Hepatic stellate cell (primary cell): ENCODE measurements around the gene HSPA6.
A peak's percentile ranks its signal among the peaks of the same experiment; 100 is the strongest.
"Not testable (repeated sequence)": the region's sequence is repeated elsewhere in the genome, so short reads cannot be mapped to it uniquely, and the experiment has no call there.

Experiments used
- DNase-seq: peaks from one replicate; pipeline ENCODE4 v3.0.0; 2011; ENCODE audit warnings: low spot score

Gene HSPA6

DNA sequence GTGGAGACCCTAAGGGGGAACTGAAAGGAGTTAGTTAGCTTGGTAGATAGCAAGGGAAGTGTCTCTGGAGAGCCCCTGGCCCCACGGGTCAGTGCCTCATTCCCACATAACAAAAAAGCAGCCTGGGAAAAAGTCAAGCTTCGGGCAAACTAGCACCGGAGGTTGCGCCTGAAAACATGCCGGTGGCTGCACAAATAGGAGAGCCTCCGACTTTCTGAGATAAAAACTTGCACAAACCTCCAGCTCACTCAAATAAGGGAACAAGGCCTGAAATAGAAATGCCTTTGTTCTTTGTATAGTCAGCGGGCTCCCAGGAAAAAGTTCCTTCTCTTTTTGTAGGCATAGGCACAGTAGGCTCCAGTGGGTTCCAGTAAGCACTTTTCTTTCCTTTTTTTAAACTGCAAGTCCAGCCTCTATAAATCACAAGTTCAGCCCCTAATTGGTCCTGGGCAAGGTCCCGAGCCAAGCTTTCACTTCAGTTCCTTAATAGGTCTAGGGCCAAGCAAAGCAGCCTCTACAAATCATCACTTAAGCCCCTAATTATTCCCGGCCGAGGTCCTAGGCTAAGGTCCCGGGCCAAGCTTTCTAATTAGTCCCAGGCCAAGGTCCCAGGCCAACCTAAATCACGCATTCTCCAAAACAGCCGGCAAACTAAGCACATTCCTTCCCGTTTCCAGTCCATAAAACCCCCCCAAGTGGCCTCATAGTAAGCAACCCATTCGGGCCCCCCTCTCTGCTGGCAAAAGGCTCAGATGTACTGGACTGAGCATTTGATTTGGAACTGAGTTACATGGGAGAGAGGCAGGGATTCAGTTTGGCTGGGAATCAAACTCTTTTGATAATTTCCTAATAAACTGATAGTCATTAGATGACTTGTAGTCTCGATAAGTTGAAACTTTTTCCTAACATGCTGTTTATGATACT, 8.6 kb downstream of the HSPA6 start:
- DNase-seq: not testable (repeated sequence)

DNA sequence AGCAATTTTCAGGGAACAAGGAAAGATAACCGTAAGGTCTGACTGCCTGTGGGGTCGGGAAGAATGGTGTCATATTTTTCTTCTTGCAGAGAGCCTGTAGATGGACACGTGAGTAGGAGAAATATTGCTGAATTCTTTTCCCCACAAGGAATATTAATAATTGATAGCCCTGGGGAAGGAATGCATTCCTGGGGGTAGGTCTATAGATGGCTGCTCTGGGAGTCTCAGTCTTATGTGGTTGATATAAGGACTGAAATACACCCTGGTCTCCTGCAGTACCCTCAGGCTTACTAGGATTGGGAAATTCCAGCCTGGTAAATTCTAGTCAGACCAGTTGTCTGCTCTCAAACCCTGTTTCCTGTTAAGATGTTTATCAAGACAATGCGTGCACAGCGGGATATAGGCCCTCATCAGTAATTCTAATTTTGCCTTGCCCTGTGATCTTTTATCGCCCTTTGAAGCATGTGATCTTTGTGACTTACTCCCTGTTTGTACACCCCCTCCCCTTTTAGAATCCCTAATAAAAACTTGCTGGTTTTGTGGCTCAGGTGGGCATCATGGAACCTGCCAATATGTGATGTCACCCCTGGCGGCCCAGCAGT, 12.8 kb downstream of the HSPA6 start:
- DNase-seq: not testable (repeated sequence)

DNA sequence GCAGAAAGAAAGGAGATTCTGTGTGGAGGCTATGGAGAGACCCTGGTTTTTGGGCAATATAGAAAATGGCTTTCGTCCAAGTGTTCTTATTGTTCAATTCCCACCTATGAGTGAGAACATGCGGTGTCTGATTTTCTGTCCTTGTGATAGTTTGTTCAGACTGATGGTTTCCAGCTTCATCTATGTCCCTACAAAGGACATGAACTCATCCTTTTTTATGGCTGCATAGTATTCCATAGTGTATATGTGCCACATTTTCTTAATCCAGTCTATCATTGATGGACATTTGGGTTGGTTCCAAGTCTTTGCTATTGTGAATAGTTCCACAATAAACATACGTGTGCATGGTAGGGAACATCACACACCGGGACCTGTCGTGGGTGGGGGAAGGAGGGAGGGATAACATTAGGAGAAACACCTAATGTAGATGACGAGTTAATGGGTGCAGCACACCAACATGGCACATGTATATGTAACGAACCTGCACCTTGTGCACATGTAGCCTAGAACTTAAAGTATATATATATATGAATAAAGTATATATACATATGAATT, 14.7 kb downstream of the HSPA6 start:
- DNase-seq: not testable (repeated sequence)

DNA sequence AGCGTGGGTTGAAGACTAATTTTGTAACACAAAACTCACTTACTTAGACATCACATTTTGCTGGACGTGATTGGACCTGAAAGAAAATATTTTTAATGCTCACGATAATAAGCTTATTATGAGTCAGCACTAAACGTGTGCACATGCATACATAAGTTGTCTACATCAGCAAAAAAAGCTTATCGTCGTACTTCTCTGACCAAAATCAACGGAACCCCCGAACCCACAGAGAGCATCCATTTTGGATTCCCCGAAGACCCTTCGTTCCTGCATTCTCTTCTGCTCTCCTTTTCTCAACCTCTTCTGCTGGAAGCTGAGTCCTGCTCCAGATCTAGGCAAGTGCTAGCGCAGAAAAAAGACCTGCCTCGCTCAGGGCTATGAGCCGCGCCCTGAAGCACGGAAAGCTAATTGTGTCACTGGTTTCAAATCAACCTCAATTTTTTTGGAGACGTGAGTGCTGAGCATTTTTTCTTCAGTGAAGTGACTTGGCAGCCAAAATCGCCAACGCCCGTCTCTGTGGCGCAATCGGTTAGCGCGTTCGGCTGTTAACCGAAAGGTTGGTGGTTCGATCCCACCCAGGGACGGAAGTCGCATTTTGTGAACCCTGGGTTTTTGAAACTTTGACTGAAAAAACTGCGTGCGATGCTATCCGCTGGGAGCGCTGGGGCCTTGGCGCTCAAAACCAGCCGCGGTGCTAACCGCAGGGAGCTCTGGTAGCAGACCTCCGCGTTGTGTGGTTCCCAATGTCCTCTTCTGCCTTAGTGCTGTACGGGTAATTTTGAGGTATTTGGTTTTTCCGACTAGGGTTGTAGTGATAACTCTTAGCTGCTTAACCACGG, 15.6 kb downstream of the HSPA6 start:
- peak; percentile 63 for DNase-seq

DNA sequence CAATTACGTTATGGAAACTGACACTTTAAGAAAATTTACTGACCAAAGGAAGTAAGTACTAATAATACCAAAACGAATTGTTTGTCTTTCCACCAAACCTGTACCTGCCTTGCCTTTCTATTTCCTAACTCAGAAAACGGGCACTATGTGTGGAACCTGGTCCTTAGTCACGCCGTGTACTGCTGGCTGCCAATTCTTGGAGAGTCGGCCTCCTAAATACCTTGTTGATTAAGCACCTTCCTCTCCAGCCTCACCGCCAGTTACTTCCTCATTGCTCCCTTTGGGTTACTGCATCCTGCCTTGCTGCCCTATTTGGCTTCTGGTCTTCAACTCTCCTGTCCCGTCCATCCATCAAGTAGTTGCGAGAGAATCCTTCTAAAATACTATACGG, 16.2 kb downstream of the HSPA6 start:
- not testable (repeated sequence) for DNase-seq

DNA sequence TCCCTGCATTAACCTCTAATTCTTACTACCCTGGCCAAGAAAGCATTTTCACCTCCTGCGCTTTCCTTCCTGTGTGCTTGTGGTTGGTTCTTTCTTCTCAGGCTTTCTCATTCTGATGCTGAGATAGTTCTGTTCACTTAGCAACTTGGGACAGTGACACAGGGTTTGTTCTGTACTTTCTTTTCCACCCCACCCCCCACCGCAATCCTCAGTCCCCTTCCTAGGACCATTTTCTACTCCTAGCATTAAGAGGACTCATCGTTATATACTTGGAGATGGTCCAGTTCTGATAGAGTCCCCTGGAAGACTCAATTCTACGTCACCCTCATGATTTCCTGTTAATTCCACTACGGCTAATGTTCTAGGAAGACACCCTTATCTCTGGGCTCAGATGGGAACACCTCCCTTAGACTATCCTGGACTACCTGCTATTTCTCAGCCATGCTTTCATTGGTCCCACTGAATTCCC, 17.8 kb downstream of the HSPA6 start:
- not testable (repeated sequence) for DNase-seq

DNA sequence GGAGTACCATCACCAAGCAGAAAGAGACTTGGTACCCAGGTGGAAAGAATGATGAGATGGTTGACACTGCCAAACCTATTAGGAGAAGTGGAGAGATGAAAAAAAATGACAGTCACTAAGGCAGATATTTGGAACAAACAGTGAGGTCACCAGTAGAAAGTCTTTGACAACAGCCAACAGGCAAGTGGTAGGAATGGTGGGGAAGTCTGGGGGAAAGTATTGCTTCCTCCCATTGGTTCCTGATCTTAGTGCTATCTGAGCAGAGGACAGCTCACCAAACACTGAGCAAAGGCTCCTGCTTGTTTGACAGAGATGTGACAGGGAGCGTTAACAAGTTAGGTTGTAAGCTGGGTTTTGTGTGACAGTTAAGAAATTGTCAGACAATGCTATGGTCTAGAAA, 18.8 kb downstream of the HSPA6 start:
- DNase-seq: not testable (repeated sequence)

DNA sequence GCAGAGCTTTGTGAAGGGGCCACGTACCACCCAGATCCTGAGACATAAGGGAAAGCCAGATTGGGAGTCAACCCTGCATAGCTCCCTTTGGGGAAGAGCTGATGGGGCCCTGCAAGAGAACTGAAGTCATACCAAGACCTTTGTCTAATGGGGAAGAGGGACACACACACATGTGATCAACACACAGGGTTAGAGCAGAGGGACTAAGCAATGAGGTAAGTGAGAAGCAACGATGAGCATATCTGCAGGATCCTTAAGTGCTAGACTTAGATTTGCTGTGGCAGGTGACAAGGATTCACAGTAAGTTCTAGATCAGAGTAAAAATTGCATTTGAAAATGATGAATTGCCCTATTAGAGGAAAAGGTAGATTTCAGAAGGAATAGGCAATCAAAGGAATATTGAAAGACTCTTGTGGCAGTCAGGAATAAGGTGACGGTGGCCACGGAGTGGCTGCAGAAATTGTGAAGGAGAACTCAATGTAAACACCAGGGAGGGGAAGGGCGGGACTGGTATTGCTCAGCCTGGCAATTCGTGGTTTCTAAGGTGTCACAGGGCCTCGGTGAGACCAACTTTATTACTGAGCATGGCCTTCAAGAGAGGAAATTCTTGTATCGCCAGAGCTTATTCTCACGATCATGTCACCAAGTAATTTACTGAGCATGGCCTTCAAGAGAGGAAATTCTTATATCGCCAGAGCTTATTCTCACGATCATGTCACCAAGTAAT, 20.8 kb downstream of the HSPA6 start:
- not testable (repeated sequence) for DNase-seq

DNA sequence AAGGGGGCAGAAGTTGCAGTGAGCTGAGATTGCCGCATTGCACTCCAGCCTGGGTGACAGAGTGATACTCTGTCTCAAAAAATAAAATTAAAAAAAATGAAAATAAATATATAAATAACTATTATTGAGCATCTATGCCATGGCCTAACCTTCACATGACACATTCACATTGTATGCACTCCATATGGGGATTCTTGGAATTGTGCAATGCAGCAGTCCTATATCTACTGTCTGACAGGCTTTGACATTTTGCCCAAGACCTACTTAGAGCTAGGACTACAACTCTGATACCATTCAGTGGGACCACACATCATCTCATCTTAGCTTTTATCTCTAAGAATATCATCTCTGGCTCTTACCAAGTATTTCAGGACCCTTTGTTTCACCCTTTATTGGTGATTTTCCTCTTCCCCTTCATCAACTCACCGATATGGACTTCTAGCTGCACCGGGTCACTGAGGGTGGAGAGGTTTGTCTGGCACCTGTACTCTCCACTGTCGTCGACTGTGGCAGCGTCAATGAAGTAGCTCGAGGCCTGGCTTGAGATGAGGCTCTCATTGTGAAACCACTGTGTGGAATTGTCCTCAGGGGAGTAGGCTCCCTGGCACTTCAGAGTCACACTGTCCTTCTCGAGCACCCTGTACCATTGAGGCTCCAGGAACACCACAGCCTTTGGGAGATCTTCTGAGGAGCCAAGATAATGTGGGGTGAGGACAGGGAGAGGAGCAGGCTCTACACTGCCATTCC, 23.8 kb downstream of the HSPA6 start:
- DNase-seq: not testable (repeated sequence)

DNA sequence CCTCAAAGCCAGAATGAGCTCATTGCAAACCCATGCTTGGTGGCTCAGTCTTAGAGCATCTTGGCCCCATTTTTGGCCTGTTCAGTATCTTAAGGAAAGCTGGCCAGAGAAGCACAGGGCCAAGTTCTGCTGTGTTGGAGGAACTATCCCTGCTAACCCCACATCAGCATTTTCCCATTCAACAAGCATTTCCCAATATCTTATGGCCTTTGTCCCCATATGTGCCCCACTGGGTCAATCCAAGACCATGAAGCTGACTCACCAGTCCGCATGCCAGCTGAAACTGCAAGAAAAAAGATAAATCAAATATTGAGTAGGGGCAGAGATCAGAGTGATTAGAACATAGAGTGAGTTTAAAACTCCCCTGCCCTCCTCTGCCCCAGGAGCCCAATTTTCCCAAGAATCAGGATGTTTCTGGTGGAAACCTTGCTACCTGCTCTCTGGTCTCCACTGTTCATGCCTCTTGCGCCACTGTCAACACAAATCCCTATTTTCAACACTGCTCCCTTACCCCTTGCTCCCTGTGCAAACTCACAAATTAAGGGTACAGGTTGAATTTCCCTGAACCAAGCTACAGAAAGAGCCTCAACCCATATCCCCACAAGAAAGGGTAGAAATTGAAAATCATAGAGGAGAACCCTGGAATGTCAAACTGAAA, 24.5 kb downstream of the HSPA6 start:
- not testable (repeated sequence) for DNase-seq

DNA sequence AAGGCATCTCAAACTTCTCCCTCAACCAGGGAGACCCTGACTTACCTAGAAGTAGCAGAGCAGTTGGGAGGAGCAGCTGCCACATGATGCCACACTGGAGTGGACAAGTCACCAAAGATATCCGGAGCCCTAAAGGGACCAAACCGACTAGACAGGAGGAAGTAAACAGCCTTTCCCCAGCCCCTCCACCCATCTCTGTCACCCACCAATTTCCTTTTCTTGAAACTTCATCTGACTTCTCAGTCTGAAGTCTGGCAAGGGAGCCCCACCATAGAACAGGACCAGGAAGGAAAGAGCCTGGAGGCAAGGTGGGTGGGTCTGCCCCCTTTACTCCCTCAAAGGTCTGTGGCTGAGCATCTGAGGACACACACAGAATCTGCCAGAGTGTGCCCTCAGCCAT, 25.3 kb downstream of the HSPA6 start, which contains the start of gene FCGR3A:
TSS of gene FCGR3A (minus strand) at position 167 of the 400 bp plus-strand sequence. CDS start at position 85, 82 bp downstream.
- DNase-seq: no peak

DNA sequence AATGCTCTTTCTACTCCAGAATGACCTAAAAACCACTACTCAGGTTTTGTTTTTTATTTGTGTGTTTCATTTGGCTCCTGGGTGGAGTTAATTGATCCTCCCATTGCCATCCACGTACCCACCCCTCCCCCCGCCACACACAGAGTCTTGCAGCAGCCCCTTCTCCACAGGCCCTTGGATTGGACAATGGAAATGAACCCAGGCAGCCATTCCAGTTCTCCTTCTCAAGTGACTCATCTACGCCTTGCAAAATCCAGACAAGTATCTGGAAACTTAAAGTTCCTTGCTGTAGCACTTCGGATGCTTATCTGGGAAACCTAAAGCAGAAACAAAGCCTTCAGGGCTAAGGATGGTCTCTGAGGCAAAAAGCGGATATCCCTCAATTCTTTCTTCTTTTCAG, 26.6 kb downstream of the HSPA6 start:
- DNase-seq: not testable (repeated sequence)

DNA sequence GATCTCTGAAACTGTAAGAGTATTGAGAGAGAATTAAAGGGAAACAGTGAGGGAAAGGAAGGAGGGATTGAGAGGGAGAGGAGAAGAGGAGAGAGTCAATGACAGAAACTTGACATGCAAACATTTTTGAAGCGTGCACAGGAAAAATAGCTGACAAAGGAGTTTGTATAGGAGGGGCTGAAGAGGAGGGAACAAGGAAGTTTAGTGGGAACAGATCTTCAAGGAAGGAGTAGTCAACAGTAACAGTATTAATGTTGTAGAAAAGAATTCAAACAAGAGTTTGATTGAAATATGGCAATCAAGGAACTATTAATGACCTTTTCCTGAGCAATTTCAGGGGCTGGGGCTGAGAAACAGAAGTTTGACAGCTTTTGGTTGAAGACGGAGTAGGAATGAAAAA, 29.3 kb downstream of the HSPA6 start:
- not testable (repeated sequence) for DNase-seq

DNA sequence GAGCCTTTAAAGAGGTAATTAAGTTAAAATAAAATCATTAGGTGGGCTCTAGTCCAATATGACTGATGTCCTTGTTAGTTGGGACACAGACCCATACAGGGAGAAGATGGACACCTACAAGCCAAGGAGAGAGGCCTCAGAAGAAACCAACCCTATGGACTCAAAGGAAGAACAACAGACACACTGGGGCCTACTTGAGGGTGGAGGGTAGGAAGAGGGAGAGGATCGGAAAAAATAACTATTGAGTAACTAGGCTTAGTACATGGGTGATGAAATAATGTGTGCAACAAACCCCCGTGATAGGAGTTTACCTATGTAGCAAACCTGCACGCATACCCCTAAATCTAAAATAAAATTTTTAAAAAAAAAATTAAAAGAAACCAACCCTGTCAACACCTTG, 30.0 kb downstream of the HSPA6 start:
- not testable (repeated sequence) for DNase-seq

DNA sequence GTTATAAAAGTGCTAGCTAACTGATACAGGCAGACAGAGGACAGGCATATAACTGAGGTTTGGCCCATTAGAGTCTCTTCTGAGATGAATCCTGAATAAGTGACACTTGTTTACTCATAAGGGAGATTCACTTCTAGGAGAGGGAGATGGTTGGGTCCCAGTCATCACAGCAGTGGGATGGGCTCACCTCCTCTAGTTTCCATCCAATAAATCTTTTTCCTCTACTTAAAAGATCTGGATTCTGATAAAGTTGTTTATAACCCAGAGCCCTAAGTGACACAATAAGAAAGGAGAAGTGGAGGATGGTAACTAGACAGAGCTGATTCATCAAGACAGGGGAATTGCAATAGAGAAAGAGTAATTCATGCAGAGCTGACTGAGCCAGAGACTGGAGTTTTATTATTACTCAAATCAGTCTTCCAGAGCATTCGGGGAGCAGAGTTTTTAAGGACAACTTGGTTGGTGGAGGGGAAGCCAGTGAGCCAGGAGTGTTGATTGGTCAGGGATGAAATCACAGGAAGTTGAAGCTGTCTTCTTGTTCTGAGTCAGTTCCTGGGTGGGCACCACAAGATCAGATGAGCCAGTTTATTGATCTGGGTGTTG, 30.6 kb downstream of the HSPA6 start:
- not testable (repeated sequence) for DNase-seq

DNA sequence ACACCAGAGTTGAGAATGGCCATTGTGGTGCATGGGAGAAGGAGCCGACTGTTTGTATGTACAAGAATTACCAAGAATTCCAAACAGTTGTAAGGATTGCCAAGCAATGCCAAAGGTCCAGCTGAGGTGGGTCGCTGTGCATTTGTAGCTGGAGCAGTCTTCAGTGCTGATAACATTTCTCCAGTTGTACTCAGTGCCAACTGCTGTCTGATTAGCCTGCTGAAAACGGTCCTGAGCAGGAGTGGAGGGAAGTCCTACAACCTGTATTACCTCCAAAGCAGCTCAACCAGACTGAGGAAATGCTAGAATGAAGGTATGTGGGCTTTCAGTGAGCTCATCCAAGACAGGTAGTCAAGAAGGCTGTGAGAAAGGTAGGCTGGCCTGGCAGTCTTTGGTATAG, 31.8 kb downstream of the HSPA6 start:
- DNase-seq: not testable (repeated sequence)

DNA sequence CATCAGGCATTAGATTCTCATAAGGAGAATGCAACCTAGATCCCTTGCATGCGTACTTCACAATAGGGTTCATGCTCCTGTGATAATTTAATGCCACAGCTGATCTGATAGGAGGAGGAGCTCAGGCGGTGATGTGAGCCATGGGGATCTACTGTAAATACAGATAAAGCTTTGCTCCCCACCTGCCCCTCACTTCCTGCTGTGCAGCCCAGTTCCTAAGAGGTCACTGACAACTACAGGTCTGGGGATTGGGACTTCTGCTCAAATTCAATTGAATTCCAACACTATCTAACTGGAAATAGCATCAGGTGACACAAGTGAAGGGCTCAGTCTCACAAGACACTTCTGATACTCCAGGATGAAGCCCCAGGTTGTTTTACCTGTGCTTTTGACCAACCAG, 32.6 kb downstream of the HSPA6 start:
- not testable (repeated sequence) for DNase-seq

DNA sequence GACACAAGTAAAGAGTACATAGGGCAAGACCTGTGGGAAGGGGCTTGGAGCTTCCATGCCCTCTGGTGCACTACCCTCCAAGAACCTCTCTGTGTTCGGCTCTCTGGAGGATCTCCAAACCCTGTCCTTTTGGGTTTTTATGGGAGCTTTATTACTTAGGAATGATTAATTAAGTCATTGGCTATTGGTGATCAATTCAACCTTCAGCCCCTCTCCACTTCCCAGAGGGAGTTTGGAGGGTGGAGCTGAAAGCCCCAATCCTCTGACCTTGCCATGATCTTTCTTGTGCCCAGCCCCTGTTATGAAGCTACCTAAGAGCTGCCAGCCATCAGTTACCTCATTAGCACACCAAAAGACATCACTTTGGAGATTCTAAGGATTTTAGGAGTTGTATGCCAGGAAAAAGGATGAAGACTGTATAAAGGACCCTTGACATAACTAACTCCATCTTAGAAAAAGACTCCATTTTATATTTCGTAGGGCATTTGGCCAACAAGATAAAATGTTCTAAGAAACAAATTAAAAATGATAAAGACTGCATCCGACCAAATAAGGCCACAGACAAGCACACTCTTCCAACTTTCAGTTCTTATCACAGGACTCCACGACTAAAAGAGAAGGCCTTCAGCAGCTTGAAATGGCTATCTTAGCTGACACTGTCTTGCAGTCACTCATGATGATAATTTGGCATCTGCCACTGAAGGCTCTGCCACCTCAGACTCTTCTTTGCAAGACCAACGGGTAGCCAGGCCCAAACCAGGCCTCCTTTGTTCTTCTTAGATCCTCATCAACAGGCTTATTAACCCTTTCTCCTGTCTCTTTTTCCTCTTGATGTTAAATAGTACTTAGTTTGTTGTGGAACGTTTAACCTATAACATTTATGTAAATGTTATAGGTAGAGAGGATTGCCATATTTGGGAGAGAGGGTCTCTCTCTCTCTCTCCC, 33.4 kb downstream of the HSPA6 start:
- DNase-seq: not testable (repeated sequence)
